GM21619 (cell line): ENCODE results near the gene RPL28.
"Not testable (repeated sequence)": the region's sequence is repeated elsewhere in the genome, so short reads cannot be mapped to it uniquely, and the experiment has no call there.

Experiments used
- ATAC-seq: cut with Tn5 transposase; IDR thresholded peaks from one replicate; pipeline ENCODE4 v1.9.1; 2021; ENCODE audit not compliant: unreplicated experiment

Gene RPL28

GRCh38 chr19:55391191-55391670, 5.5 kb downstream of the RPL28 start:
- ATAC-seq, result no peak

DNA sequence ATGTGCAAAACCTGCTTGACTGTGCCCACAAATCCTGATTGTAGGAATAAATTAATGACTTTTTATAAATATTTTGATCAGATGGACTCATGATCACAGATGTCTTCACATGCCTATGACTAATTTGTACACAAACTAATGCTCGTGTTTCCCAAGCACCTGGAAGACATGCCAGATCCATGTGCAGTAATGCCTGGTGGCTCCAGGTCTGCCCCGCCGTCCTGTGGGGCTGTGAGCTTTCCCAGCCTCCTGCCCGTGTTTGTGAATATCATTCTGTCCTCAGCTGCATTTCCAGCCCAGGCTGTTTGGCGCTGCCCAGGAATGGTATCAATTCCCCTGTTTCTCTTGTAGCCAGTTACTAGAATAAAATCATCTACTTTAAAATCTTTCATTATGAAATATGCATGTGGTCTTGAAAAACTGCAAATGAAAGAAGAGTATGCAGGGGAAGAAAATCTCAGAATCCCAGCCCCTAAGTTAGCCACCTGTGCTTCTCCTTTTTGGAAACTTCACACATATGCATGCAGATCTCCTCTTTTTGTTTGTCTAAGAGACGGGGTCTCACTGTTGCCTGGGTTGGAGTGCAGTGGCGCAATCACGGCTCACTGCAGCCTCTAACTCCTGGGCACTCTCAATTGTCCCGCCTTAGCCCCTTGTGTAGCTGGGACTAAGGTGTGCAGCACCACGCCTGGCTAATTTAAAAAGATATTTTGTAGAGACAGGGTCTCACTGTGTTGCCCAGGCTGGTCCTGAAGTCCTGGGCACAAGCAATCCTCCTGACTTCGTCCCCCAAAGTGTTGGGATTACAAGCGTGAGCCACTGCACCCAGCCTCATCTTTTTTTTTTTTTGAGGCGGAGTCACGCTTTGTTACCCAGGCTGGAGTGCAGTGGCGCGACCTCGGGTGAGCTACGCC, 6.2 kb downstream of the RPL28 start:
- no peak for ATAC-seq

DNA sequence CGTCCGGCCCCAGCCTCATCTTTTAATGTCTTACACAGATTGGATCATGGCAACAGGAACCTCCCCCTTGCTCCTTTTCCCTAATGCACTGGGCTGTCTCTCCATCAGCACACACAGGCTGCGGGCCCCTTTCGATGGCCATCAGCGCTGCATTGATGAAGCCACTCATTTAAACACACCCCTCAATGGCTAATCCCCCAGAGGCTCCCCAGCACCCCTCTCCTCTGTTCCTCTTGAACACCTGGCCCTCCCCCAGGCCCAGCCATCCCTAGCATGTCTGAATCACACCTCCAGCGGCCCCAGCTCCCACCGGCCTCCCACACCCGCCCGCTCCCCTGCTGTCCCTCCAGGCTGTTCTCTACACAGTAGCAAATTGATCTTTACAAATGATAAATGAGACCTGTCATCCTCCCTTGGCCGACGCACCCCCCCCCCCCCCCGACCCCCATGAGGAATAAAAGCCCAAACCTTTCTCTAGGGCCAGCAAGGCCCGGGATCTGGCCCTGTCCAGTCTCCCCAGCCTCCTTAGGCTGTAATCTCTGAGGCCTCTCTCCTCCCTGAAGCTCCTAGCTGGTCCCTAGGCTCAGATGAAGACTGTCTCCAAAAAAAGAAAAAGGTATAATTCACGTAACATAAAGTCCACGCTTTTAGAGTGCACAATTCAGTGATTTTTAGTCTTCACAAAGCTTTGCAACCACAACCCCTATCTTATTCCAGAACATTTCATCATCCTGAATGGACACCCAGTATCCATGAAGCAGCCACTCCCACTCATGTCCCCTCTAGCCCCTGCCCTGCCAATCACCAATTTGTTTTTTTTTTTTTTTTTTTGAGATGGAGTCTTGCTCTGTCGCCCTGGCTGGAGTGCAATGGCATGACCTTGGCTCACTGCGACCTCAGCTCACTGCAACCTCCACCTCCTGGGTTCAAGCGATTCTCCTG, 7.4 kb downstream of the RPL28 start:
- ATAC-seq, result no peak

DNA sequence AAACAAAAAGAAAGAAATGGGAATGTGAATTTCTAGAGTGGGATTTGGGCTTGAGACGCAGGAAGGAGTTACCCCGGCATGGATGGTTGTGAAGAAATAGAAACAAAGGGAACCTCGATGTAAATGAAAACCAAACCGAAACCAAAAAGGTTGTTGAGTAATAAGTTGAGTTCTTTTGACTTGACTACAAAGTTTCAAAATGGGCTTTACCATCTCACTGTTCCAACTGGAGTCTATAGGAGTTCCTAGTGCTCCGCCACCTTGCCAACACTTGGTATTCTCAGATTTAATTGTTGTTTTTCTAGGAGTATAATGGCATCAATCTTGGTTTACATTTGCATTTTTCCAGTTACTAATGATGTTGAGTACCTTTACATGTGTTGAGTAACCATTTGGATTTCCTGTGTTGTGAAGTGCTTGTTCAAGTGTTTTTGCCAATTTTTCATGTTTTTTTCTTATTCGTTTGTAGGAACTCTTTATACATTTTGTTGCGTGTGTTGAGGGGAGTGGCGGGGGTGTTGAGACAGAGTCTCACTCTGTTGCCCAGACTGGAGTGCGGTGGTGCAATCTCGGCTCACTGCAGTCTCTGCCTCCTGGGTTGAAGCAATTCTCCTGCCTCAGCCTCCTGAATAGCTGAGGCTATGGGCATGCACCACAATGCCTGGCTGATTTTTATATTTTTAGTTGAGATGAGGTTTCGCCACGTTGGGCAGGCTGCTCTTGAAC, 12.6 kb downstream of the RPL28 start:
- ATAC-seq, result no peak

- ATAC-seq, result no peak
Observed at GRCh38 chr19:55400281-55401087, 14.8 kb downstream of the RPL28 start.

- ATAC-seq, result not testable (repeated sequence)
Observed at GRCh38 chr19:55401390-55401789, 15.7 kb downstream of the RPL28 start.

DNA sequence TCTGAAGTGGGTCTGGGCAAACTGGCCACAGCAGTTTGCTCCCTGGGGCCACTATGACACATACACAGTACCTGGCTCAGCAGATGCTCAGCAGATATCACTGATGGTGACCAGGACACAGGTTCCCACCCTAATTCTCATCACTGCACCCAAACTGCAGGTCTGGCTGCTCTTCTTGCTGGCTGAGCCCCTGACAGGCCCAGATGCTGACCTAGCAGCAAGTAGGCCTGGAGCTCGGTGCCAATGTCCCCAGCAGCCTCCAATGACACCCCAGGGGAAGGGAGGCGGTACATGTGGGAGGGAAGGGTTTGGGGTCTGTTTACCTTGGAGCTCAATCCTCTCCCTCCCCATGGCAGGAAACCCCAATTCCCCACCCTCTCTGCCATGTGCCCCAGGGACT, 16.8 kb downstream of the RPL28 start:
- ATAC-seq, result no peak

- no peak for ATAC-seq
Observed at GRCh38 chr19:55405638-55406037, 19.9 kb downstream of the RPL28 start.

GRCh38 chr19:55406091-55406825, 20.5 kb downstream of the RPL28 start:
- no peak for ATAC-seq

GRCh38 chr19:55406826-55407549, 21.3 kb downstream of the RPL28 start:
- ATAC-seq, result no peak

DNA sequence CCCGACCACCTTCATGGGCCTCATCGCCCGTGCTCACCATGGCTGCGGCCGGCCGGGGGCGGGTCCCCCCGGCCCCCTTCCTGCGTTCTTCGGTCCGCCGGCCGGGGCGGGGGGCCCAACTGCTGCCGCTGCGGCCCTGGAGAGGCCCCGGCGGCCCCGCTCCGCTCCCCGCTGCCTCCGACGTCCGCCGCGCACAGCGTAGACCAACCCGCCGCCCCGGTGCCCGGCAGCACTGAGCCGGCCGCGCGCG, 21.7 kb downstream of the RPL28 start, which contains the start of gene UBE2S:
UBE2S (minus strand) TSS at position 239 of the 250 bp plus-strand sequence; CDS start at position 40, 199 bp downstream.
- peak; percentile 14 for ATAC-seq

GRCh38 chr19:55407800-55408532, 22.2 kb downstream of the RPL28 start:
- ATAC-seq, result peak; percentile 83

GRCh38 chr19:55408533-55408872, 22.8 kb downstream of the RPL28 start:
- no peak for ATAC-seq

DNA sequence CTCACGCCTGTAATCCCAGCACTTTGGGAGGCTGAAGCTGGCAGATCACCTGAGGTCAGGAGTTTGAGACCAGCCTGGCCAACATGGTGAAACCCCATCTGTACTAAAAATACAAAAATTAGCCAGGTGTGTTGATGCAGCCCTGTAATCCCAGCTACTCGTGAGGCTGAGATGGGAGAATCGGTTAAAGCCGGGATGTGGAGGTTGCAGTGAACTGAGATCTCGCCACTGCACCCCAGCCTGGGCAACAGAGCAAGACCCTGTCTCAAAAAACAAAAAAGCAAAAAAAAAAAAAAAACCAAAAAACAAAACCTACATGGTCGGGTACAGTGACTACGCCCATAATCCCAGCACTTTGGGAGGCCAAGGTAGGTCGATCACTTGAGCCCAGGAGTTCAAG, 23.4 kb downstream of the RPL28 start:
- not testable (repeated sequence) for ATAC-seq

GRCh38 chr19:55410168-55410567, 24.4 kb downstream of the RPL28 start:
- ATAC-seq, result no peak

- no peak for ATAC-seq
Observed at GRCh38 chr19:55418185-55418584, 32.5 kb downstream of the RPL28 start.

DNA sequence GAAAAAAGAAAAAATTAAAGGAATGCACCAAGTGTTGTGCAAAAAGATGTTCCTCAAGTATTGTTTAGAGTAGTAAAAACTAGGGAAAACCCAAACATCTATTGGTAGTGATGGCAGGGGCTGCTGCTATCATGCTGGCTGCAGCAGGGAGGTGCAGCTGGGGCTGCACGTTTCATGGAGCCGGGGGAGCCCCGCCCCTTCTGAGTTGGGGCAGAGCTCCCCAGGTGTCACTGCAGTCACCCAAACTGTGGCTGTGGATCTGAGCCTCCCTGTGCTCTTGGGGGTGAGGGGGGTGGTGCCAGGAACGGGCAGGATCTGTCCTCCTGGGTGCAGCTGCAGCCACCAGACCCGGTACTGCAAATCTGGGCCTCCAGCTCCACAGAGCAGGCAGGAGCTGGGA, 33.4 kb downstream of the RPL28 start:
- no peak for ATAC-seq

GRCh38 chr19:55419624-55420236, 34.0 kb downstream of the RPL28 start:
- no peak for ATAC-seq
